ENCODE data around the gene KANSL2. TPM values are rescaled to one million over a fixed set of nuclear protein-coding genes. Genes with fewer than 3 reads are reported as not detected.
"Not testable (repeated sequence)": the region's sequence is repeated elsewhere in the genome, so short reads cannot be mapped to it uniquely, and the experiment has no call there.

The KANSL2 gene
- total RNA-seq, 1 donor from 2014 or later: 70.3 TPM

DNA sequence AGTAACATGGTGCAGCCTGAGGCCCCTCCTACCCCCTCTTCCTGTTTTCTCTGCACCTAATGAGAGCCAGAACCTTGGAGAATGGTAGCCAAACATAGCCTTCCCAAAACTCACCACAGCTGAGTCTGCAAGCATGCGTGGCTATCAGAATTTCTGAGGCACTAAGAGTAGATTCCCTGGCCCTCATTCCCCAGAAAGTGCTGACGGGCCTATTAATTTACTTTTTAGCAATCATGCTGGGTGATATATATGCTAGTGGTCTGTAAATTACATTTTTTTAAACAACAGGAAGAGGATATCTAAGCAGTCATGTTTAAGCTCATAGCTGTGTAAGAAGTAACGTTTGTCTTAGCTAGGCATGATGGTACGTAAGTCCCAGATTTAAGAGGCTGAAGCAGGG is 30.4 kb downstream of the KANSL2 start:
- Histone ChIP-seq H3K27me3 (ENCODE audit: control insufficient read depth, insufficient read depth, low read length) (no peaks in the 10 kb centered on the region), H3K36me3 (ENCODE audit: control insufficient read depth, insufficient read depth, low read length) (peaks cover 6% of the 10 kb centered on the region), H3K4me3 (ENCODE audit: low read depth, low read length) (no peak overlapping the region)
- FAIRE-seq (no peak), DNase-seq (ENCODE audit: low read depth) (no peak)
- TF ChIP-seq CTCF (IDR thresholded peaks at IDR 0.05; ENCODE audit: insufficient read depth, low read length, severe bottlenecking): no peak

- not testable (repeated sequence) for H3K36me3 ChIP-seq (ENCODE audit: control insufficient read depth, insufficient read depth, low read length); H3K4me3 ChIP-seq (ENCODE audit: low read depth, low read length); H3K27me3 ChIP-seq (ENCODE audit: control insufficient read depth, insufficient read depth, low read length); FAIRE-seq; DNase-seq (ENCODE audit: low read depth)
Measured at GRCh38 chr12:48645354-48645753, 36.7 kb downstream of the KANSL2 start.

DNA sequence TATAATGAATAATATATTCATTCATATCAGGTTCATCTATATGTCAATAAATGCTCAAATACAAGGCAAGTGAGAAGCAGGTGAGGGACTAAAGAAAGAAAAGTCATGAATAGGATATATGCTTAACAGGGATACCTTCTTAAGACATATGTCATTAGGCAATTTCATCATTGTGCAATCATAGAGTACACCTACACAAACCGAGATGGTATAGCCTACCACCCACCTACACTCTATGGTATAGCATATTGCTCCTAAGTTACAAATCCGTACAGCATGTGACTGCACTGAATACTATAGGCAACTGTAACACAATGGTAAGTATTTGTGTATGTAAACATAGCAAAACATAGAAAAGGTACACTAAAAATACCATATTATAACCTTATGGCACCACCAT is 39.0 kb downstream of the KANSL2 start:
- Histone ChIP-seq H3K27me3 (ENCODE audit: control insufficient read depth, insufficient read depth, low read length) (no peaks in the 10 kb centered on the region), H3K4me3 (ENCODE audit: low read depth, low read length) (no peak overlapping the region), H3K36me3 (ENCODE audit: control insufficient read depth, insufficient read depth, low read length) (peaks cover 1% of the 10 kb centered on the region)
- TF ChIP-seq CTCF (IDR thresholded peaks at IDR 0.05; ENCODE audit: insufficient read depth, low read length, severe bottlenecking): no peak
- FAIRE-seq (no peak), DNase-seq (ENCODE audit: low read depth) (peak; percentile 15)

DNA sequence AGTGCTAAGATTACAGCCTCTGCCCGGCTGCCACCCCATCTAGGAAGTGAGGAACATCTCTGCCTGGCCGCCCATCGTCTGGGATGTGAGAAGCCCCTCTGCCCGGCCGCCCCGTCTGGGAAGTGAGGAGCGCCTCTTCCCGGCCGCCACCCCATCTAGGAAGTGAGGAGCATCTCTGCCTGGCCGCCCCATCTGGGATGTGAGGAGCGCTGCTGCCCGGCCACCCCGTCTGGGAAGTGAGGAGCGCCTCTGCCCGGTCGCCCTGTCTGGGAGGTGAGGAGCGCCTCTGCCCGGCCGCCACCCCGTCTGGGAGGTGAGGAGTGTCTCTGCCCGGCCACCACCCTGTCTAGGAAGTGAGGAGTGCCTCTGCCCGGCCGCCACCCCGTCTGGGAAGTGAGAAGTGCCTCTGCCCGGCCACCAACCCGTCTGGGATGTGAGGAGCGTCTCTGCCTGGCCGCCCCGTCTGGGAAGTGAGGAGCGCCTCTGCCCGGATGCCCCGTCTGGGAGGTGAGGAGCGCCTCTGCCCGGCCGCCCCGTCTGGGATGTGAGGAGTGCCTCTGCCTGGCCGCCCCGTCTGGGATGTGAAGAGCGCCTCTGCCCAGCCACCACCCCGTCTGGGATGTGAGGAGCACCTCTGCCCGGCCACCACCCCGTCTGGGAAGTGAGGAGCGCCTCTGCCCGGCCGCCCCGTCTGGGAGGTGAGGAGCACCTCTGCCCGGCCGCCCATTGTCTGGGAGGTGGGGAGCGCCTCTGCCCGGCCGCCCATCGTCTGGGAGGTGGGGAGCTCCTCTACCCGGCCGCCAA is 40.1 kb downstream of the KANSL2 start:
- not testable (repeated sequence) for H3K4me3 ChIP-seq (ENCODE audit: low read depth, low read length); FAIRE-seq; H3K36me3 ChIP-seq (ENCODE audit: control insufficient read depth, insufficient read depth, low read length); DNase-seq (ENCODE audit: low read depth); H3K27me3 ChIP-seq (ENCODE audit: control insufficient read depth, insufficient read depth, low read length)

DNA sequence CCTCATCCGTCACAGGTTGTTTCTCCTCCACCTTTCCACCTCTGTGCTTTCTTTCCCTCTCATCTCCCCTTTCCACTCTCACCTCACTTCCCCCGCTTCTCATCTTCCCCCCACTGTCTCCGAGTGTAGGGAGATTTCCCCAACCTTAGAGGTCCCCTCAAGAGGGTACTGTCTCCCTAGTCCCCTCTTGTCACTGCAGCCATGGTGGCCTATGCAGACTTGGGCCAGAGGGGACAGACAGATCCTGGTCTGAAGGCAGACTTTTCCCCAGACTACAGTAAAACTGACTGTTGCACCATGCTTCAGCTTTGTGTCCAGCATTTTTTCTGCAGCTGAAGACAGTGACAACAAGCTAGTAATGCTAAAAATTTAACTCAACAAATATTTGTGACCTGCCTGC is 41.2 kb downstream of the KANSL2 start:
- H3K4me3 ChIP-seq (ENCODE audit: low read depth, low read length): no peak overlapping the region
- H3K27me3 ChIP-seq (ENCODE audit: control insufficient read depth, insufficient read depth, low read length): no peaks in the 10 kb centered on the region
- DNase-seq (ENCODE audit: low read depth): no peak
- no peaks in the 10 kb centered on the region for H3K36me3 ChIP-seq (ENCODE audit: control insufficient read depth, insufficient read depth, low read length)
- no peak for FAIRE-seq
- TF ChIP-seq CTCF (IDR thresholded peaks at IDR 0.05; ENCODE audit: insufficient read depth, low read length, severe bottlenecking): no peak

GRCh38 chr12:48640428-48640827 is 41.6 kb downstream of the KANSL2 start:
- H3K4me3 ChIP-seq (ENCODE audit: low read depth, low read length): no peak overlapping the region
- DNase-seq (ENCODE audit: low read depth) (no peak), FAIRE-seq (no peak)
- TF ChIP-seq CTCF (IDR thresholded peaks at IDR 0.05; ENCODE audit: insufficient read depth, low read length, severe bottlenecking): no peak
- no peaks in the 10 kb centered on the region for H3K36me3 ChIP-seq (ENCODE audit: control insufficient read depth, insufficient read depth, low read length)
- H3K27me3 ChIP-seq (ENCODE audit: control insufficient read depth, insufficient read depth, low read length): no peaks in the 10 kb centered on the region

- no peak for DNase-seq (ENCODE audit: low read depth)
- no peak overlapping the region for H3K4me3 ChIP-seq (ENCODE audit: low read depth, low read length)
- H3K36me3 ChIP-seq (ENCODE audit: control insufficient read depth, insufficient read depth, low read length): no peaks in the 10 kb centered on the region
- H3K27me3 ChIP-seq (ENCODE audit: control insufficient read depth, insufficient read depth, low read length): no peaks in the 10 kb centered on the region
- FAIRE-seq: no peak
- no peak for TF ChIP-seq CTCF (IDR thresholded peaks at IDR 0.05; ENCODE audit: insufficient read depth, low read length, severe bottlenecking)
Measured at GRCh38 chr12:48631071-48631470, 51.0 kb downstream of the KANSL2 start.

Data from bronchial epithelial cell (primary cell).